Forelimb muscle (tissue), 1 donor: ENCODE results near the gene ECM1. TPM values are rescaled to one million over a fixed set of nuclear protein-coding genes. Genes with fewer than 3 reads are reported as not detected.

Experiments
- DNase-seq: peaks from one replicate; pipeline ENCODE4 v3.0.0-alpha.2; 2013; ENCODE audit warnings: low read depth
- polyA plus RNA-seq: library from polyadenylated mRNA; unstranded; fragments of 120-200 nt; gene quantifications from one replicate; pipeline ENCODE4 v1.2.1, GENCODE V29; 2013; ENCODE audit not compliant: insufficient read length

The ECM1 gene
- polyA plus RNA-seq, 1 donor = 3.2 TPM

DNA sequence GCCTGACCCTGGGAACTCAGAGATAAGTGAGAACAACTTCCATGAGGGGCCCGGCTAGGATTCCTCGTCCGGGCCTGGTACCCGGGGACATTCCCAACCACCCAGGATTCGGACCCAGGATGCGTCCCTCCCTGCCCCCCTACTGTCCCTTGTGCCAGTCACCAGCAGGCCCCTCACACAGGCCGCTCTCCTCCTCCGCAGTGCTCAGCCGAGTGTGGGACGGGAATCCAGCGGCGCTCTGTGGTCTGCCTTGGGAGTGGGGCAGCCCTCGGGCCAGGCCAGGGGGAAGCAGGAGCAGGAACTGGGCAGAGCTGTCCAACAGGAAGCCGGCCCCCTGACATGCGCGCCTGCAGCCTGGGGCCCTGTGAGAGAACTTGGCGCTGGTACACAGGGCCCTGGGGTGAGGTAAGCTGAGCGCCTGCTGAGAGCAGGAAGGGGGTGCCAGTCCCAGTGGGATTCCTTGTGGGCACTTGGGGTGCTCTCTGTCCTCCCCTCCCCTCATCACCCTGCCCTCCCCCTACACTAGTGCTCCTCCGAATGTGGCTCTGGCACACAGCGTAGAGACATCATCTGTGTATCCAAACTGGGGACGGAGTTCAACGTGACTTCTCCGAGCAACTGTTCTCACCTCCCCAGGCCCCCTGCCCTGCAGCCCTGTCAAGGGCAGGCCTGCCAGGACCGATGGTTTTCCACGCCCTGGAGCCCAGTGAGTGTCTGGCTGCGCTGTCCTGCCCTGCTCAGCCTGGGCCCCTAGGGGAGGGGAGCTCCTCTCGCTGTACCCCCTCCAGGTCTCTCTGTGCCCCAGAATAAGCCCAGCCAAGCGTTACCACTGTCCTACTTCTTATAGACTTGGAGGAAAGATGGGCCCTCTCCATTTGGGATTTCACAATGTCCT, 51.1 kb downstream of the ECM1 start:
- DNase-seq = no peak

DNA sequence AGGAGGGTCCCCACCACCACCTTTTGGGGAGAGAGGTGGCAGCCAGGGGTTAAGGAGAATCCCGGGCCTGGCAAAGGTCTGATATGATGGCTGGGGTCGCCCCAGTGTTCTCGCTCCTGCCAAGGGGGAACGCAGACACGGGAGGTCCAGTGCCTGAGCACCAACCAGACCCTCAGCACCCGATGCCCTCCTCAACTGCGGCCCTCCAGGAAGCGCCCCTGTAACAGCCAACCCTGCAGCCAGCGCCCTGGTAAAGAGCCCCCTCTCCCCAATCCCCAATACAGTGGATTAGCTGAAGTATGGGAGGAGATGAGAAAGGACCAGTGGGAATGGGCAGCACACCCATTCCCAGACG, 51.7 kb downstream of the ECM1 start:
- no peak for DNase-seq

GRCh38 chr1:150560011-150560438, 52.1 kb downstream of the ECM1 start:
- DNase-seq = no peak

DNA sequence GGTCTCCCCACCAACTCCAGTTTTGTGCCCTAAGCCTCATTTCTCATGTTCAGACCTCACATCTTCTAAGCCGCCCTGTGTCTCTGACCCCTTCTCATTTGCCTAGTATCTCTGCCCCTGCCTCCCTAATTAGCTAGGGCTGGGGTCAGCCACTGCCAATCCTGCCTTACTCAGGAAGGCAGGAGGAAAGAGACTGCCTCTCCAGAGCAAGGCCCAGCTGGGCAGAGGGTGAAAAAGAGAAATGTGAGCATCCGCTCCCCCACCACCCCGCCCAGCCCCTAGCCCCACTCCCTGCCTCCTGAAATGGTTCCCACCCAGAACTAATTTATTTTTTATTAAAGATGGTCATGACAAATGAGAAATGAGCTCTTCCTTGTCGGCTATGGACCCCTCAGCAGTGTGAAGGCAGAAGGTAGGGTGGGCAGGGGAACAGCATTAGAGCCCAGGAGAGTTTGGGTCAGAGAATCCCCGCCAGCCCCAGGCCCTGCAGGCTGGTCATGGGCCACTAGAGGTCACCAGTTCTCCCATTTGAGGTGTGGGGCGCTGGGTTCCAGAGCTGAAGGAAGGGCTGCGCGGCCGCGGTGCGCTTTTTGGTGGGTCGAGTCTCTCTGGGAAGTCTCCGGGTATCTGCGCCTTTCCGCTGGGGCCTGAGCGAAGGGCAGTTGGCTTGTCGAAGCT, 52.8 kb downstream of the ECM1 start:
- no peak for DNase-seq

GRCh38 chr1:150561254-150561973, 53.5 kb downstream of the ECM1 start:
- DNase-seq = peak; percentile 89

- no peak for DNase-seq
Measured at GRCh38 chr1:150561974-150562445, 54.1 kb downstream of the ECM1 start.

DNA sequence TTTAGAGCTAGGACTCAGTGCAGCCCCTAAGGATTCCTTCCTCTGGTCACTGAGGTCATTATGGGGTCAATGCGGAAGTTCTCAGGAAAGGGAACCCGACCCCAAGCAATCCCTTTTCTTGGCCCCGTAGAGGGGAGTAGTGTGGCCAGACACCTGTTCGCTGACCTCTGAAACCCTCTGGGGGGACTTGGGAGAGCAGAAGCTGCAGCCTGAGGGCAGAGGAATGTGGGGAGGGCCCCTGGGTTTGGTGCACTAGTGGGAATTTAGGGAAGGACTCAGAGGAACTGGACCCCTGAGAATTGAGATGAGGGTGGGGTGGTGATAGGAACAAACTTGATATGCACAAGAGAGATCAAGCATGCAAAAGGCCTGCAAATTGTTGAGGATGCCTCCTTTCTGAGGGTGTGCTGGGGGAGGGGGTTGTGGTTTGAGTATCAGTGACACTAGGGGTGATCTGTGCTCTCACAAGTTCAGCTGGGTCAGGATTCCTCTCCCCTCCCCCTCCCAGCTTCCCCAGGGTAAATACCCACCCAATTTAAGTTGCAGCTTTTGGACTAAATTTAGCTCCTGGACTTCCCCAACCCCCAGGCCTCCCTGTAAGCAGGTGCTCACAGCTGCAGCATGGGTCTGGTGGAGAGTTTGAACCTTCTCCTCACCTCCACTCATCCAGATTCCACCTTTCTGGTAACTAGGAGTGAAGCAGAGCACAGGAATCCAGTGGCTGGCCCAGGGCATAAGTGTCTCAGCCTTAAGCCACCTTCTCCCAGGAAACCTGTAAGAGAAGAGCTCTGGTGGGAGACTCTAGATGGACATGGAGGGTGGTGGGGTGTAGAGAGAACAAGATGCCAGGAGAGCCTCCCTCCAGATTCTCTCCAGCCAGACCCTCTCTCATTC, 54.8 kb downstream of the ECM1 start:
- DNase-seq = no peak

Other genes starting within 250 kb of the ECM1 start
- 104 TPM for gene APH1A, start 239.1 kb upstream of the ECM1 start, polyA plus RNA-seq
- 29.7 TPM for gene C1orf54, start 235.3 kb upstream of the ECM1 start, polyA plus RNA-seq
- gene CIART, start 225.6 kb upstream of the ECM1 start, polyA plus RNA-seq = 1.9 TPM
- gene MRPS21, start 214.2 kb upstream of the ECM1 start, polyA plus RNA-seq = 45.4 TPM
- 47.8 TPM for gene PRPF3, start 186.6 kb upstream of the ECM1 start, polyA plus RNA-seq
- 23.7 TPM for gene RPRD2, start 144.0 kb upstream of the ECM1 start, polyA plus RNA-seq
- 20.6 TPM for gene TARS2, start 20.7 kb upstream of the ECM1 start, polyA plus RNA-seq
- 1.1 TPM for gene FALEC, start 7.6 kb downstream of the ECM1 start, polyA plus RNA-seq
- gene ADAMTSL4, start 41.3 kb downstream of the ECM1 start, polyA plus RNA-seq = 52.0 TPM
- 126 TPM for gene MCL1, start 71.5 kb downstream of the ECM1 start, polyA plus RNA-seq
- gene ENSA, start 121.5 kb downstream of the ECM1 start, polyA plus RNA-seq = 112 TPM
- gene GOLPH3L, start 189.0 kb downstream of the ECM1 start, polyA plus RNA-seq = 17.5 TPM
- 0.11 TPM for gene HORMAD1, start 212.8 kb downstream of the ECM1 start, polyA plus RNA-seq